Measurements from ENCODE around the gene TPSB2.

GRCh38 chr16:1264345-1265089, 34.5 kb upstream of the TPSB2 start:
- TF ChIP-seq CTCF (IDR thresholded peaks at IDR 0.05) (no peak), ZFX (IDR thresholded peaks at IDR 0.05; ENCODE audit: borderline replicate concordance) (no peak)
